ENCODE data around the gene KIF26B. TPM values are rescaled to one million over a fixed set of nuclear protein-coding genes. Genes with fewer than 3 reads are reported as not detected.

KIF26B gene
- total and polyA plus RNA-seq, 2 of the 4 experiments (the other 2 are of a cell fraction) = 0.53 to 0.54 TPM

GRCh38 chr1:245370905-245371581, 216.3 kb downstream of the KIF26B start:
- Histone ChIP-seq H2BK15ac (ENCODE audit: low read depth, low read length) (no peak overlapping the region), H2AK9ac (replicated peaks; ENCODE audit: low read depth, low read length, poor library complexity) (no peak overlapping the region), H3K27ac (ENCODE audit: insufficient read depth, low read length) (no peak overlapping the region), H3K18ac (ENCODE audit: low read depth, low read length) (no peak overlapping the region), H2AFZ (replicated peaks; ENCODE audit: low read length, poor library complexity) (no peak overlapping the region), H2AK5ac (ENCODE audit: low read depth, low read length) (no peak overlapping the region), H3K4me1 (ENCODE audit: control insufficient read depth, insufficient read depth, low read length) (no peaks in the 10 kb centered on the region), H2BK120ac (ENCODE audit: low read depth, low read length) (no peak overlapping the region), H3K56ac (ENCODE audit: extremely low read depth, insufficient read depth, low read length) (no peak overlapping the region), H3K4ac (ENCODE audit: low read depth, low read length) (no peak overlapping the region), H3K79me1 (ENCODE audit: low read depth in 1 of 2, low read length in 2 of 2) (no peaks in the 10 kb centered on the region), H4K5ac (ENCODE audit: low read depth, low read length) (no peak overlapping the region), H3K27me3 (ENCODE audit: control insufficient read depth, insufficient read depth, low read length) (no peaks in the 10 kb centered on the region), H4K8ac (ENCODE audit: low read depth in 2 of 2, low read length in 2 of 2) (no peak overlapping the region), H3K36me3 (ENCODE audit: control insufficient read depth, insufficient read depth, low read length) (peaks cover 18% of the 10 kb centered on the region), H3K9me1 (ENCODE audit: insufficient read depth, low read length) (no peaks in the 10 kb centered on the region), H4K91ac (ENCODE audit: insufficient read depth, low read depth, low read length) (no peak overlapping the region), H2BK5ac (ENCODE audit: low read depth, low read length, poor library complexity, severe bottlenecking) (no peak overlapping the region), H3K14ac (replicated peaks; ENCODE audit: low read depth, low read length) (no peak overlapping the region), H3K4me3 (ENCODE audit: insufficient read depth, low read depth, low read length) (no peak overlapping the region), H3K9me3 (ENCODE audit: control insufficient read depth, insufficient read depth, low read length) (no peaks in the 10 kb centered on the region), H2BK20ac (ENCODE audit: low read depth, low read length) (no peak overlapping the region), H3K4me2 (ENCODE audit: low read depth, low read length) (no peak overlapping the region), H4K20me1 (ENCODE audit: insufficient read depth, low read length) (no peaks in the 10 kb centered on the region), H3K9ac (ENCODE audit: low read depth, low read length) (no peak overlapping the region), H3K23ac (ENCODE audit: low read depth, low read length) (no peak overlapping the region)
- ChIA-PET POLR2A (ENCODE audit: unreplicated experiment) (no interaction called here), CTCF (no interaction called here)
- TF ChIP-seq RAD21 (IDR thresholded peaks at IDR 0.05; ENCODE audit: low read length) (no peak), POLR2A (IDR thresholded peaks at IDR 0.05; ENCODE audit: low read depth, low read length) (no peak), MAZ (IDR thresholded peaks at IDR 0.05; ENCODE audit: borderline replicate concordance, low read depth, low read length) (no peak), BHLHE40 (IDR thresholded peaks at IDR 0.05; ENCODE audit: low read depth, low read length) (no peak), CTCF (conservative IDR thresholded peaks at IDR 0.05; ENCODE audit: low read depth, low read length) (no peak), SMC3 (IDR thresholded peaks at IDR 0.05; ENCODE audit: low read depth, low read length) (no peak), RCOR1 (IDR thresholded peaks at IDR 0.05; ENCODE audit: insufficient replicate concordance, low read length) (no peak), NFE2L2 (IDR thresholded peaks at IDR 0.05; ENCODE audit: low read depth, low read length) (no peak), CHD1 (IDR thresholded peaks at IDR 0.05; ENCODE audit: low read depth, low read length) (no peak), CEBPB (IDR thresholded peaks at IDR 0.05; ENCODE audit: low read depth, low read length) (no peak), MXI1 (IDR thresholded peaks at IDR 0.05; ENCODE audit: borderline replicate concordance, low read depth, low read length) (no peak), RFX5 (IDR thresholded peaks at IDR 0.05; ENCODE audit: low read depth, low read length) (no peak), FOS (IDR thresholded peaks at IDR 0.05; ENCODE audit: low read depth, low read length) (no peak), ELK1 (IDR thresholded peaks at IDR 0.05; ENCODE audit: borderline replicate concordance, low read depth, low read length) (no peak), USF2 (IDR thresholded peaks at IDR 0.05; ENCODE audit: low read depth, low read length) (no peak), MAFK (IDR thresholded peaks at IDR 0.05; ENCODE audit: low read depth, low read length) (no peak)
- intact Hi-C loops (cut with micrococcal nuclease) (no loop called here), dilution Hi-C loops (cut with HindIII; ENCODE audit: low sequenced_read_pairs, unreplicated experiment) (no loop called here), in situ Hi-C loops (cut with MboI; ENCODE audit: low sequenced_read_pairs) (no loop called here)
- no peak for ATAC-seq (ENCODE audit: low read depth)
- WGBS, 2 experiments (ENCODE audit: extremely low coverage in 2 of 2, insufficient read length in 1 of 2) = 79% methylated on average over 9 of the region's 18 CpGs; no CpG with 5 or more reads in 1 of the 2 experiments
- BruUV-seq (replicated peaks) = no TSS peak
- no peak for DNase-seq

All from IMR-90 (cell line).